ENCODE measurements around the gene MICA. TPM values are rescaled to one million over a fixed set of nuclear protein-coding genes. Genes with fewer than 3 reads are reported as not detected.
"Not testable (repeated sequence)": the region's sequence is repeated elsewhere in the genome, so short reads cannot be mapped to it uniquely, and the experiment has no call there.

The MICA gene
- polyA plus RNA-seq, 2 donors = 8.8 to 9.9 TPM

- Histone ChIP-seq H3K9me3 (ENCODE audit: control insufficient read depth in 2 of 2, insufficient read depth in 1 of 2, low read depth in 1 of 2, low read length in 1 of 2) (no peaks in the 10 kb centered on the region), H3K4me1 (ENCODE audit: control insufficient read depth in 2 of 2, insufficient read depth in 2 of 2, low read length in 1 of 2) (no peaks in the 10 kb centered on the region), H3K4me3 (ENCODE audit: low read depth in 1 of 2, low read length in 2 of 2) (no peak overlapping the region), H3K27ac (ENCODE audit: low read depth in 2 of 2, low read length in 1 of 2) (no peak overlapping the region), H3K27me3 (ENCODE audit: control insufficient read depth in 1 of 2, insufficient read depth in 2 of 2, low read length in 2 of 2) (no peaks in the 10 kb centered on the region), H3K36me3 (ENCODE audit: control insufficient read depth in 2 of 2, insufficient read depth in 2 of 2, low read length in 1 of 2) (peaks cover 4 to 5% of the 10 kb centered on the region in 2 donors)
- 69 to 74% methylated on average over 4 of the region's 4 CpGs for WGBS, 2 donors
These were observed 9.0 kb upstream of the MICA start for GRCh38 chr6:31394381-31394780.

- no peaks in the 10 kb centered on the region for H3K9me3 ChIP-seq (ENCODE audit: control insufficient read depth in 2 of 2, insufficient read depth in 1 of 2, low read depth in 1 of 2, low read length in 1 of 2)
- no peak overlapping the region for H3K4me3 ChIP-seq (ENCODE audit: low read depth in 1 of 2, low read length in 2 of 2)
- no peak overlapping the region for H3K27ac ChIP-seq (ENCODE audit: low read depth in 2 of 2, low read length in 1 of 2)
- no peaks in the 10 kb centered on the region for H3K27me3 ChIP-seq (ENCODE audit: control insufficient read depth in 1 of 2, insufficient read depth in 2 of 2, low read length in 2 of 2)
- peaks cover 4 to 5% of the 10 kb centered on the region in 2 donors for H3K36me3 ChIP-seq (ENCODE audit: control insufficient read depth in 2 of 2, insufficient read depth in 2 of 2, low read length in 1 of 2)
- H3K4me1 ChIP-seq (ENCODE audit: control insufficient read depth in 2 of 2, insufficient read depth in 2 of 2, low read length in 1 of 2) = no peaks in the 10 kb centered on the region
- WGBS, 2 donors = 90 to 94% methylated on average over 7 of the region's 7 CpGs
These were observed 7.6 kb upstream of the MICA start for GRCh38 chr6:31395832-31396231.

GRCh38 chr6:31396422-31397152, 6.8 kb upstream of the MICA start:
- H3K9me3 ChIP-seq (ENCODE audit: control insufficient read depth in 2 of 2, insufficient read depth in 1 of 2, low read depth in 1 of 2, low read length in 1 of 2) = no peaks in the 10 kb centered on the region
- H3K4me3 ChIP-seq (ENCODE audit: low read depth in 1 of 2, low read length in 2 of 2) = no peak overlapping the region
- H3K4me1 ChIP-seq (ENCODE audit: control insufficient read depth in 2 of 2, insufficient read depth in 2 of 2, low read length in 1 of 2) = no peaks in the 10 kb centered on the region
- no peak overlapping the region for H3K27ac ChIP-seq (ENCODE audit: low read depth in 2 of 2, low read length in 1 of 2)
- no peaks in the 10 kb centered on the region for H3K27me3 ChIP-seq (ENCODE audit: control insufficient read depth in 1 of 2, insufficient read depth in 2 of 2, low read length in 2 of 2)
- peaks cover 4 to 5% of the 10 kb centered on the region in 2 donors for H3K36me3 ChIP-seq (ENCODE audit: control insufficient read depth in 2 of 2, insufficient read depth in 2 of 2, low read length in 1 of 2)
- 41% methylated on average over 11 of the region's 11 CpGs for whole genome bisulfite sequencing, 2 donors

- H3K27ac ChIP-seq (ENCODE audit: low read depth in 2 of 2, low read length in 1 of 2); H3K9me3 ChIP-seq (ENCODE audit: control insufficient read depth in 2 of 2, insufficient read depth in 1 of 2, low read depth in 1 of 2, low read length in 1 of 2); H3K4me3 ChIP-seq (ENCODE audit: low read depth in 1 of 2, low read length in 2 of 2); H3K27me3 ChIP-seq (ENCODE audit: control insufficient read depth in 1 of 2, insufficient read depth in 2 of 2, low read length in 2 of 2); H3K36me3 ChIP-seq (ENCODE audit: control insufficient read depth in 2 of 2, insufficient read depth in 2 of 2, low read length in 1 of 2); H3K4me1 ChIP-seq (ENCODE audit: control insufficient read depth in 2 of 2, insufficient read depth in 2 of 2, low read length in 1 of 2): not testable (repeated sequence)
- WGBS, 2 donors = 18 to 29% methylated on average over 8 of the region's 8 CpGs
These were observed 6.3 kb upstream of the MICA start for GRCh38 chr6:31397153-31397499.

GRCh38 chr6:31397901-31398525, 5.4 kb upstream of the MICA start:
- Histone ChIP-seq H3K9me3 (ENCODE audit: control insufficient read depth in 2 of 2, insufficient read depth in 1 of 2, low read depth in 1 of 2, low read length in 1 of 2) (no peaks in the 10 kb centered on the region), H3K4me1 (ENCODE audit: control insufficient read depth in 2 of 2, insufficient read depth in 2 of 2, low read length in 1 of 2) (peaks cover 0 to 1% of the 10 kb centered on the region in 2 donors)

GRCh38 chr6:31399589-31400466, 3.6 kb upstream of the MICA start:
- Histone ChIP-seq H3K27ac (ENCODE audit: low read depth in 2 of 2, low read length in 1 of 2) (peak overlapping the region; percentile 93 to 94), H3K9me3 (ENCODE audit: control insufficient read depth in 2 of 2, insufficient read depth in 1 of 2, low read depth in 1 of 2, low read length in 1 of 2) (no peaks in the 10 kb centered on the region), H3K4me3 (ENCODE audit: low read depth in 1 of 2, low read length in 2 of 2) (peak overlapping the region; percentile 67 to 75), H3K36me3 (ENCODE audit: control insufficient read depth in 2 of 2, insufficient read depth in 2 of 2, low read length in 1 of 2) (no peaks in the 10 kb centered on the region), H3K27me3 (ENCODE audit: control insufficient read depth in 1 of 2, insufficient read depth in 2 of 2, low read length in 2 of 2) (no peaks in the 10 kb centered on the region), H3K4me1 (ENCODE audit: control insufficient read depth in 2 of 2, insufficient read depth in 2 of 2, low read length in 1 of 2) (peaks cover 0 to 8% of the 10 kb centered on the region in 2 donors)
- WGBS, 2 donors = 0% methylated on average over 57 of the region's 57 CpGs

More at GRCh38 chr6:31397901-31398525, 5.4 kb upstream of the MICA start:
- Histone ChIP-seq H3K4me3 (ENCODE audit: low read depth in 1 of 2, low read length in 2 of 2) (no peak overlapping the region), H3K36me3 (ENCODE audit: control insufficient read depth in 2 of 2, insufficient read depth in 2 of 2, low read length in 1 of 2) (peaks cover 4 to 5% of the 10 kb centered on the region in 2 donors), H3K27ac (ENCODE audit: low read depth in 2 of 2, low read length in 1 of 2) (no peak overlapping the region), H3K27me3 (ENCODE audit: control insufficient read depth in 1 of 2, insufficient read depth in 2 of 2, low read length in 2 of 2) (no peaks in the 10 kb centered on the region)
- 63 to 70% methylated on average over 10 of the region's 10 CpGs for WGBS, 2 donors

GRCh38 chr6:31400467-31401289, 2.7 kb upstream of the MICA start:
- 1 to 3% methylated on average over 30 of the region's 30 CpGs for WGBS, 2 donors

GRCh38 chr6:31401403-31401802, 2.0 kb upstream of the MICA start:
- Histone ChIP-seq H3K4me3 (ENCODE audit: low read depth in 1 of 2, low read length in 2 of 2) (peak overlapping the region in 1 of 2 donors; percentile 75), H3K27ac (ENCODE audit: low read depth in 2 of 2, low read length in 1 of 2) (peak overlapping the region; percentile 35 to 49)
- 25 to 32% methylated on average over 4 of the region's 4 CpGs for WGBS, 2 donors

More at GRCh38 chr6:31400467-31401289, 2.7 kb upstream of the MICA start:
- Histone ChIP-seq H3K27ac (ENCODE audit: low read depth in 2 of 2, low read length in 1 of 2) (peak overlapping the region; percentile 93 to 94), H3K36me3 (ENCODE audit: control insufficient read depth in 2 of 2, insufficient read depth in 2 of 2, low read length in 1 of 2) (no peaks in the 10 kb centered on the region), H3K27me3 (ENCODE audit: control insufficient read depth in 1 of 2, insufficient read depth in 2 of 2, low read length in 2 of 2) (no peaks in the 10 kb centered on the region), H3K9me3 (ENCODE audit: control insufficient read depth in 2 of 2, insufficient read depth in 1 of 2, low read depth in 1 of 2, low read length in 1 of 2) (no peaks in the 10 kb centered on the region), H3K4me3 (ENCODE audit: low read depth in 1 of 2, low read length in 2 of 2) (peak overlapping the region; percentile 67 to 75), H3K4me1 (ENCODE audit: control insufficient read depth in 2 of 2, insufficient read depth in 2 of 2, low read length in 1 of 2) (peaks cover 0 to 8% of the 10 kb centered on the region in 2 donors)

More at GRCh38 chr6:31401403-31401802, 2.0 kb upstream of the MICA start:
- Histone ChIP-seq H3K4me1 (ENCODE audit: control insufficient read depth in 2 of 2, insufficient read depth in 2 of 2, low read length in 1 of 2) (peaks cover 0 to 8% of the 10 kb centered on the region in 2 donors), H3K36me3 (ENCODE audit: control insufficient read depth in 2 of 2, insufficient read depth in 2 of 2, low read length in 1 of 2) (no peaks in the 10 kb centered on the region), H3K9me3 (ENCODE audit: control insufficient read depth in 2 of 2, insufficient read depth in 1 of 2, low read depth in 1 of 2, low read length in 1 of 2) (no peaks in the 10 kb centered on the region), H3K27me3 (ENCODE audit: control insufficient read depth in 1 of 2, insufficient read depth in 2 of 2, low read length in 2 of 2) (no peaks in the 10 kb centered on the region)
